K562 (cell line): ENCODE measurements around the gene VSTM5. TPM values are rescaled to one million over a fixed set of nuclear protein-coding genes. Genes with fewer than 3 reads are reported as not detected.

Experiments used
- ATAC-seq: fragments of 200-7000 bp; cut with Tn5 transposase; 3 replicates; pipeline ENCODE4 v1.9.1; 2020; ENCODE audit warnings: moderate library complexity
- BruUV-seq: library from RNA; stranded (reverse); fragments of 400-500 nt; replicated peaks from 2 replicates; lab custom pipeline; 2021; lab: Mats Ljungman, UMichigan
- CTCF ChIA-PET: fragments of 300-600 bp; formaldehyde crosslinking; extraction: SDS; loops from one replicate; lab custom pipeline; 2021; ENCODE audit warnings: low intra/inter-chr PET ratio; lab: Yijun Ruan, JAX
- POLR2A ChIA-PET: fragments of 300-600, 350-650 bp; sonication (Branson Sonifier 250); formaldehyde crosslinking; extraction: SDS; loops from one replicate; lab custom pipeline; 2021; ENCODE audit warnings: antibody characterized with exemption, inconsistent platforms; lab: Yijun Ruan, JAX
- DNase-seq, 4 experiments: peaks; one replicate each; pipeline versions ENCODE4 v3.0.0 to v3.0.0-alpha.2; 2011 to 2018; ENCODE audit warnings: low spot score in 3 of 4, mixed read lengths in 3 of 4; ENCODE audit errors: extremely low read depth in 1 of 4
- FAIRE-seq: peaks from 2 replicates; lab custom pipeline; 2011; peaks lifted over from hg19 to GRCh38; lab: Jason Lieb, UNC
- H2AFZ ChIP-seq: 2 replicates; pipeline ENCODE4 v1.6.0; 2011; ENCODE audit warnings: low read depth, low read length, control low read depth, inconsistent platforms
- H3K27ac ChIP-seq: fragments of 200-600 bp; 3 replicates; pipeline ENCODE4 v1.8.0; 2011; ENCODE audit warnings: low read depth, mild to moderate bottlenecking, control low read depth, inconsistent platforms, low read length, moderate library complexity, mixed read lengths; ENCODE audit errors: extremely low read depth
- H3K27me3 ChIP-seq, 2 experiments: fragments of 300-600 bp in 1 of 2; 2 replicates in 1 of 2; 3 replicates in 1 of 2; pipeline versions ENCODE4 v1.6.0 to v1.8.0; 2011; ENCODE audit warnings: inconsistent platforms in 2 of 2, low read length in 2 of 2, mild to moderate bottlenecking in 1 of 2, mixed read lengths in 1 of 2, moderate library complexity in 1 of 2; ENCODE audit not compliant: control insufficient read depth in 2 of 2, insufficient read depth in 2 of 2
- H3K36me3 ChIP-seq: fragments of 300-600 bp; 3 replicates; pipeline ENCODE4 v1.8.0; 2011; ENCODE audit warnings: mild to moderate bottlenecking, low read length, inconsistent platforms; ENCODE audit not compliant: control insufficient read depth, insufficient read depth
- H3K4me1 ChIP-seq, 2 experiments: fragments of 200-600 bp in 1 of 2; replicated peaks in 1 of 2; 2 replicates in 1 of 2; 3 replicates in 1 of 2; pipeline versions ENCODE4 v1.5.1 to v1.8.0; 2011; ENCODE audit warnings: inconsistent platforms in 2 of 2, low read length in 2 of 2, mild to moderate bottlenecking in 1 of 2, mixed read lengths in 1 of 2, moderate library complexity in 1 of 2; ENCODE audit not compliant: control insufficient read depth in 2 of 2, insufficient read depth in 2 of 2
- H3K4me2 ChIP-seq: 2 replicates; pipeline ENCODE4 v1.6.1; 2011; ENCODE audit warnings: low read length, control low read depth, inconsistent platforms, mixed read lengths; ENCODE audit not compliant: insufficient read depth
- H3K4me3 ChIP-seq: fragments of 200-600 bp; sonication (generic), shearing (Covaris generic); 2 replicates; pipeline ENCODE4 v1.5.1; 2016; ENCODE audit warnings: control low read depth, inconsistent platforms
- H3K79me2 ChIP-seq: fragments of 200-600 bp; 3 replicates; pipeline ENCODE4 v1.8.0; 2011; ENCODE audit warnings: low read length, inconsistent platforms; ENCODE audit not compliant: control insufficient read depth, insufficient read depth
- H3K9ac ChIP-seq, 2 experiments: 2 replicates each; pipeline versions ENCODE4 v1.6.0 to v1.6.1; 2011; ENCODE audit warnings: low read depth in 2 of 2, low read length in 2 of 2, control low read depth in 1 of 2, inconsistent platforms in 1 of 2, mild to moderate bottlenecking in 1 of 2, mixed read lengths in 1 of 2; ENCODE audit not compliant: insufficient read depth in 1 of 2
- H3K9me1 ChIP-seq: one replicate; pipeline ENCODE4 v1.6.0; 2011; ENCODE audit warnings: inconsistent platforms, mild to moderate bottlenecking, low read length, moderate library complexity; ENCODE audit not compliant: control insufficient read depth, insufficient read depth
- H3K9me3 ChIP-seq: replicated peaks from 2 replicates; pipeline ENCODE4 v1.5.1; 2011; ENCODE audit warnings: low read depth, low read length, inconsistent platforms; ENCODE audit not compliant: control insufficient read depth, insufficient read depth
- H4K20me1 ChIP-seq: replicated peaks from 2 replicates; pipeline ENCODE4 v1.6.1; 2011; ENCODE audit warnings: low read length, inconsistent platforms, mixed read lengths; ENCODE audit not compliant: control insufficient read depth, insufficient read depth
- BACH1 ChIP-seq: fragments of 200-800 bp; sonication (Bioruptor generic); IDR thresholded peaks from 2 replicates; pipeline ENCODE4 v1.6.1; 2016; ENCODE audit warnings: missing genetic modification characterization, missing compliant biosample characterization
- BRF2 ChIP-seq: IDR thresholded peaks from 3 replicates; pipeline ENCODE4 v1.6.1; 2011; ENCODE audit warnings: borderline replicate concordance, mild to moderate bottlenecking; ENCODE audit not compliant: insufficient read length, insufficient read depth
- C11orf30 ChIP-seq: fragments of 450-650 bp; IDR thresholded peaks from 2 replicates; pipeline ENCODE4 v1.6.1; 2016; ENCODE audit warnings: low read depth, mild to moderate bottlenecking
- CEBPB ChIP-seq: fragments of 450-650 bp; IDR thresholded peaks from 2 replicates; pipeline ENCODE4 v1.6.1; 2016; ENCODE audit warnings: missing genetic modification characterization, missing compliant biosample characterization
- EZH2 ChIP-seq: IDR thresholded peaks from 2 replicates; pipeline ENCODE4 v1.6.1; 2012; ENCODE audit warnings: low read depth, mild to moderate bottlenecking, inconsistent platforms, low read length, borderline replicate concordance
- HCFC1 ChIP-seq: IDR thresholded peaks from 2 replicates; pipeline ENCODE4 v1.6.1; 2012; ENCODE audit warnings: low read depth, low read length, improper control_type of control experiment
- HMGN3 ChIP-seq: IDR thresholded peaks from 2 replicates; pipeline ENCODE4 v1.6.1; 2011; ENCODE audit warnings: borderline replicate concordance, low read depth, mild to moderate bottlenecking, mixed read lengths, low read length; ENCODE audit not compliant: insufficient read length; ENCODE audit errors: extremely low read depth
- MTA2 ChIP-seq: fragments of 450-650 bp; IDR thresholded peaks from 2 replicates; pipeline ENCODE4 v1.6.1; 2016; ENCODE audit warnings: low read depth
- NCOA6 ChIP-seq: fragments of 450-650 bp; IDR thresholded peaks from 2 replicates; pipeline ENCODE4 v1.6.1; 2017; ENCODE audit warnings: mild to moderate bottlenecking
- NFYB ChIP-seq: IDR thresholded peaks from 2 replicates; pipeline ENCODE4 v1.6.1; 2011; ENCODE audit warnings: mild to moderate bottlenecking, moderate library complexity; ENCODE audit not compliant: insufficient read length; ENCODE audit errors: extremely low read depth
- RFX5 ChIP-seq: IDR thresholded peaks from 2 replicates; pipeline ENCODE4 v1.6.1; 2011; ENCODE audit warnings: low read depth, mild to moderate bottlenecking, improper control_type of control experiment, low read length
- SMAD3 ChIP-seq: fragments of 450-650 bp; formaldehyde crosslinking; conservative IDR thresholded peaks from 2 replicates; pipeline ENCODE4 v1.4.0; 2020; ENCODE audit warnings: mild to moderate bottlenecking
- TGIF2 ChIP-seq: sonication (generic); formaldehyde crosslinking; IDR thresholded peaks from 2 replicates; pipeline ENCODE4 v1.8.1; 2022; ENCODE audit warnings: mild to moderate bottlenecking, missing genetic modification reagents, moderate library complexity
- ZKSCAN3 ChIP-seq: fragments of 250-450 bp; sonication (Bioruptor Pico); IDR thresholded peaks from 2 replicates; pipeline ENCODE4 v1.4.0; 2020
- ZNF146 ChIP-seq: IDR thresholded peaks from one replicate; pipeline ENCODE4 v1.6.1; 2018; ENCODE audit warnings: missing compliant biosample characterization; ENCODE audit not compliant: unreplicated experiment
- ZNF23 ChIP-seq: fragments of 250-450 bp; sonication (Bioruptor Pico); IDR thresholded peaks from 2 replicates; pipeline ENCODE4 v1.4.0; 2020; ENCODE audit warnings: mild to moderate bottlenecking
- ZNF232 ChIP-seq: sonication (generic); formaldehyde crosslinking; IDR thresholded peaks from 2 replicates; pipeline ENCODE4 v1.8.0; 2022; ENCODE audit warnings: mild to moderate bottlenecking, missing genetic modification reagents
- ZNF324 ChIP-seq: fragments of 250-450 bp; sonication (Bioruptor Pico); IDR thresholded peaks from 2 replicates; pipeline ENCODE4 v1.4.0; 2020; ENCODE audit warnings: mild to moderate bottlenecking
- ZNF408 ChIP-seq: fragments of 250-450 bp; sonication (Bioruptor Pico); IDR thresholded peaks from 2 replicates; pipeline ENCODE4 v1.4.0; 2020; ENCODE audit warnings: low read depth, mild to moderate bottlenecking, moderate library complexity
- WGBS: fragments of 100-300 bp; shearing (Covaris generic); methylation state at CpG from one replicate; pipeline ENCODE4 v1.1.6; 2016; ENCODE audit warnings: low coverage, mixed read lengths; ENCODE audit not compliant: insufficient coverage; ENCODE audit errors: missing lambda C conversion rate; 5-methylcytosine and 5-hydroxymethylcytosine counted together
- in situ Hi-C: fragments of 300-500 bp; cut with MboI; formaldehyde crosslinking; loops from 4 replicates; pipeline ENCODE4 v1.15.0; 2018; ENCODE audit warnings: inconsistent platforms, mixed read lengths
- intact Hi-C: fragments of 100-400 bp; cut with micrococcal nuclease; formaldehyde crosslinking; loops from 2 replicates; pipeline ENCODE4 v1.14.2; 2022
- polyA plus RNA-seq, 8 experiments: library from polyadenylated mRNA; depleted of rRNA in 4 of 8; stranded (reverse) in 5 of 8; unstranded in 3 of 8; fragments of >200 nt; fragmentation: Nextera tagmentation in 2 of 8; fragmentation: Illumina TruSeq in 1 of 8; extraction: Ambion mirVana in 2 of 8; extraction: Trizol in 1 of 8; gene quantifications; 2 replicates each; pipeline versions ENCODE4 v1.2.1 to v1.2.3, GENCODE V29; 2011 to 2014; ENCODE audit warnings: inconsistent platforms in 1 of 8, missing spikeins in 1 of 8
- total RNA-seq, 7 experiments: library from RNA; depleted of rRNA in 6 of 7; stranded (reverse); fragments of >200 nt in 6 of 7; fragmentation: Illumina TruSeq in 2 of 7; extraction: Trizol in 2 of 7; gene quantifications; 2 replicates each; pipeline versions ENCODE4 v1.2.1 to v1.2.3, GENCODE V29; 2011 to 2021; ENCODE audit warnings: low replicate concordance in 1 of 7

VSTM5 gene
- total and polyA plus RNA-seq, 9 of the 15 experiments (the other 6 are each of a cell fraction or from before 2014, with no cell fraction given), result 0.01 TPM; not detected in 8

- Histone ChIP-seq H3K9me3 (no peaks in the 10 kb centered on the region), H3K4me1 (no peaks in the 10 kb centered on the region), H3K27ac (no peak overlapping the region), H3K9ac (no peak overlapping the region), H3K9me1 (no peaks in the 10 kb centered on the region), H2AFZ (no peak overlapping the region), H3K4me2 (no peak overlapping the region), H4K20me1 (no peaks in the 10 kb centered on the region), H3K4me3 (no peak overlapping the region), H3K27me3 (no peaks in the 10 kb centered on the region), H3K79me2 (no peaks in the 10 kb centered on the region), H3K36me3 (peaks cover 59% of the 10 kb centered on the region)
- in situ Hi-C loops, result no loop called here
- TF ChIP-seq CEBPB (tag), result no peak
- TF ChIP-seq ZNF23 (CRISPR knock-in tag), result no peak
- TF ChIP-seq ZNF408 (CRISPR knock-in tag), result no peak
- TF ChIP-seq ZNF146 (CRISPR knock-in tag), result no peak
- TF ChIP-seq C11orf30, result no peak
- no peak for TF ChIP-seq ZNF324 (CRISPR knock-in tag)
- no peak for TF ChIP-seq MTA2
- no peak for TF ChIP-seq EZH2
- TF ChIP-seq ZNF232 (CRISPR knock-in tag), result no peak
- no peak for TF ChIP-seq HCFC1
- TF ChIP-seq BRF2, result no peak
- no peak for TF ChIP-seq NFYB
- no peak for TF ChIP-seq ZKSCAN3 (CRISPR knock-in tag)
- TF ChIP-seq TGIF2, result no peak
- no peak for TF ChIP-seq BACH1
- TF ChIP-seq SMAD3 (CRISPR knock-in tag), result no peak
- no peak for TF ChIP-seq NCOA6
- no peak for TF ChIP-seq RFX5
- no peak for TF ChIP-seq HMGN3
- ATAC-seq (no peak), DNase-seq (no peak), FAIRE-seq (no peak)
- 94% methylated on average over 5 of the region's 5 CpGs for WGBS
- ChIA-PET POLR2A (interaction anchor here (0.7 kb wide), 1 partner anchor 912 kb away, joined by 3 read pairs; no protein-coding TSS in a partner anchor), CTCF (no interaction called here)
- BruUV-seq, result no TSS peak
- intact Hi-C loops, result no loop called here
Measured at GRCh38 chr11:93813974-93814373, 36.4 kb downstream of the VSTM5 start.
